ENCODE data around the gene AP1M2. TPM values are rescaled to one million over a fixed set of nuclear protein-coding genes. Genes with fewer than 3 reads are reported as not detected.

The AP1M2 gene
- total RNA-seq, 1 experiment from 2014 or later, result 10.1 TPM

DNA sequence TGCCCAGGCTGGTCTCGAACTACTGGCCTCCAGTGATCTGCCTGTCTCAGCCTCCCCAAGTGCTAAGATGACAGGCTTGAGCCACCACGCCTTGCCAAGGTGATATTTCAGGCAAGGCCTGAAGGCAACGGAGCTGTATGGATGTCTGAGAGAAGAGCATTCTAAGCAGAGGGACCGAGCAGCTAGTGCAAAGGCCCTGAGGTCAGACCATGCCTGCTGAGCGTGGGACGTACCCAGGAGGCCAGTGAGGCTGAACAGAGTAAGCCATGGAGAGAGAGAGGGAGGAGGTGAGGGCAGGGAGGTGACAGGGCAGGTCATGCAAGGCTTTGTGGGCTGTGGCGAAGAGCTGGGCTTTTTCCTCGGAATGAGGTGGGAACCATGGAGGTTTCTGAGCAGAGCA is 34.9 kb upstream of the AP1M2 start:
- Histone ChIP-seq H3K4me3 (ENCODE audit: low read depth in 2 of 2, low read length in 2 of 2) (no peak overlapping the region), H3K4me1 (ENCODE audit: control insufficient read depth, insufficient read depth, low read length) (peaks cover 8% of the 10 kb centered on the region), H3K27me3 (ENCODE audit: control insufficient read depth, insufficient read depth, low read length) (no peaks in the 10 kb centered on the region), H3K36me3 (ENCODE audit: control insufficient read depth, insufficient read depth, low read length) (no peaks in the 10 kb centered on the region), H3K27ac (ENCODE audit: low read length) (no peak overlapping the region), H3K9me3 (ENCODE audit: control insufficient read depth, insufficient read depth, low read depth, low read length) (no peaks in the 10 kb centered on the region)
- ChIA-PET CTCF (interaction anchor here (1.2 kb wide), 1 partner anchor 40 kb away, joined by 6 read pairs; no protein-coding TSS in a partner anchor), POLR2A (no interaction called here)
- TF ChIP-seq SIN3A (IDR thresholded peaks at IDR 0.05; ENCODE audit: borderline replicate concordance, insufficient read depth, low read depth, low read length) (no peak), POLR2AphosphoS5 (IDR thresholded peaks at IDR 0.05; ENCODE audit: low read depth, low read length) (no peak), TCF7L2 (IDR thresholded peaks at IDR 0.05; ENCODE audit: low read depth, low read length) (no peak)
- TF ChIP-seq, protein P1, sequence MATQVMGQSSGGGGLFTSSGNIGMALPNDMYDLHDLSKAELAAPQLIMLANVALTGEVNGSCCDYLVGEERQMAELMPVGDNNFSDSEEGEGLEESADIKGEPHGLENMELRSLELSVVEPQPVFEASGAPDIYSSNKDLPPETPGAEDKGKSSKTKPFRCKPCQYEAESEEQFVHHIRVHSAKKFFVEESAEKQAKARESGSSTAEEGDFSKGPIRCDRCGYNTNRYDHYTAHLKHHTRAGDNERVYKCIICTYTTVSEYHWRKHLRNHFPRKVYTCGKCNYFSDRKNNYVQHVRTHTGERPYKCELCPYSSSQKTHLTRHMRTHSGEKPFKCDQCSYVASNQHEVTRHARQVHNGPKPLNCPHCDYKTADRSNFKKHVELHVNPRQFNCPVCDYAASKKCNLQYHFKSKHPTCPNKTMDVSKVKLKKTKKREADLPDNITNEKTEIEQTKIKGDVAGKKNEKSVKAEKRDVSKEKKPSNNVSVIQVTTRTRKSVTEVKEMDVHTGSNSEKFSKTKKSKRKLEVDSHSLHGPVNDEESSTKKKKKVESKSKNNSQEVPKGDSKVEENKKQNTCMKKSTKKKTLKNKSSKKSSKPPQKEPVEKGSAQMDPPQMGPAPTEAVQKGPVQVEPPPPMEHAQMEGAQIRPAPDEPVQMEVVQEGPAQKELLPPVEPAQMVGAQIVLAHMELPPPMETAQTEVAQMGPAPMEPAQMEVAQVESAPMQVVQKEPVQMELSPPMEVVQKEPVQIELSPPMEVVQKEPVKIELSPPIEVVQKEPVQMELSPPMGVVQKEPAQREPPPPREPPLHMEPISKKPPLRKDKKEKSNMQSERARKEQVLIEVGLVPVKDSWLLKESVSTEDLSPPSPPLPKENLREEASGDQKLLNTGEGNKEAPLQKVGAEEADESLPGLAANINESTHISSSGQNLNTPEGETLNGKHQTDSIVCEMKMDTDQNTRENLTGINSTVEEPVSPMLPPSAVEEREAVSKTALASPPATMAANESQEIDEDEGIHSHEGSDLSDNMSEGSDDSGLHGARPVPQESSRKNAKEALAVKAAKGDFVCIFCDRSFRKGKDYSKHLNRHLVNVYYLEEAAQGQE (IDR thresholded peaks at IDR 0.05; ENCODE audit: insufficient read depth in 1 of 2, low read depth in 2 of 2, low read length in 1 of 2), result no peak
- TF ChIP-seq, protein P2, sequence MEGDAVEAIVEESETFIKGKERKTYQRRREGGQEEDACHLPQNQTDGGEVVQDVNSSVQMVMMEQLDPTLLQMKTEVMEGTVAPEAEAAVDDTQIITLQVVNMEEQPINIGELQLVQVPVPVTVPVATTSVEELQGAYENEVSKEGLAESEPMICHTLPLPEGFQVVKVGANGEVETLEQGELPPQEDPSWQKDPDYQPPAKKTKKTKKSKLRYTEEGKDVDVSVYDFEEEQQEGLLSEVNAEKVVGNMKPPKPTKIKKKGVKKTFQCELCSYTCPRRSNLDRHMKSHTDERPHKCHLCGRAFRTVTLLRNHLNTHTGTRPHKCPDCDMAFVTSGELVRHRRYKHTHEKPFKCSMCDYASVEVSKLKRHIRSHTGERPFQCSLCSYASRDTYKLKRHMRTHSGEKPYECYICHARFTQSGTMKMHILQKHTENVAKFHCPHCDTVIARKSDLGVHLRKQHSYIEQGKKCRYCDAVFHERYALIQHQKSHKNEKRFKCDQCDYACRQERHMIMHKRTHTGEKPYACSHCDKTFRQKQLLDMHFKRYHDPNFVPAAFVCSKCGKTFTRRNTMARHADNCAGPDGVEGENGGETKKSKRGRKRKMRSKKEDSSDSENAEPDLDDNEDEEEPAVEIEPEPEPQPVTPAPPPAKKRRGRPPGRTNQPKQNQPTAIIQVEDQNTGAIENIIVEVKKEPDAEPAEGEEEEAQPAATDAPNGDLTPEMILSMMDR (IDR thresholded peaks at IDR 0.05), result no peak
- intact Hi-C loops (cut with micrococcal nuclease; ENCODE audit: unreplicated experiment), result no loop called here
- DNase-seq (ENCODE audit: low read depth, low spot score), result no peak
- ATAC-seq, result no peak
- in situ Hi-C loops (cut with HindIII; ENCODE audit: low pct_unique_long_range_greater_than_20kb, low sequenced_read_pairs), result no loop called here
- no TSS peak for BruUV-seq (replicated peaks)

DNA sequence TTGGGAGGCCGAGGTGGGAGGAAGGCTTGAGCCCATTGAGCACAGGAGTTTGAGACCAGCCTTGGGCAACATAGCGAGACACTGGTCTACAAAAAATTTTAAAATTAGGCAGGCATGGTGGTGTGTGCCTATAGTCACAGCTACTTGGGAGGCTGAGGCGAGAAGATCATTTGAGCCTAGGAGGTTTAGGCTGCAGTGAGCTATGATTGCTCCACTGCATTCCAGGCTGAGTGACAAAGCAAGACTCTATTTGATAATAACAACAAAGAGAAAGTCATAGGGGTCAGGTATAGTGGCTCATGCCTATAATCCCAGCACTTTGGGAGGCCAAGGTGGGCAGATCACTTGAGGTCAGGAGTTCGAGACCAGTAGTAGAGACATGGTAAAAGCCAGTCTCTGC is 33.7 kb upstream of the AP1M2 start:
- intact Hi-C loops (cut with micrococcal nuclease; ENCODE audit: unreplicated experiment), result no loop called here
- ChIA-PET POLR2A (interaction anchor here (0.7 kb wide), 1 partner anchor 16 kb away, joined by 13 read pairs; no protein-coding TSS in a partner anchor), CTCF (no interaction called here)
- H3K9me3 ChIP-seq (ENCODE audit: control insufficient read depth, insufficient read depth, low read depth, low read length), result no peaks in the 10 kb centered on the region
- H3K27ac ChIP-seq (ENCODE audit: low read length), result no peak overlapping the region
- no peak overlapping the region for H3K4me3 ChIP-seq (ENCODE audit: low read depth in 2 of 2, low read length in 2 of 2)
- in situ Hi-C loops (cut with HindIII; ENCODE audit: low pct_unique_long_range_greater_than_20kb, low sequenced_read_pairs), result no loop called here
- no TSS peak for BruUV-seq (replicated peaks)
- TF ChIP-seq TCF7L2 (IDR thresholded peaks at IDR 0.05; ENCODE audit: low read depth, low read length), result no peak
- no peak for TF ChIP-seq POLR2AphosphoS5 (IDR thresholded peaks at IDR 0.05; ENCODE audit: low read depth, low read length)
- TF ChIP-seq, protein P2 (IDR thresholded peaks at IDR 0.05), result no peak
- TF ChIP-seq, protein P1 (IDR thresholded peaks at IDR 0.05; ENCODE audit: insufficient read depth in 1 of 2, low read depth in 2 of 2, low read length in 1 of 2), result no peak
- TF ChIP-seq SIN3A (IDR thresholded peaks at IDR 0.05; ENCODE audit: borderline replicate concordance, insufficient read depth, low read depth, low read length), result no peak
- H3K36me3 ChIP-seq (ENCODE audit: control insufficient read depth, insufficient read depth, low read length), result no peaks in the 10 kb centered on the region
- H3K4me1 ChIP-seq (ENCODE audit: control insufficient read depth, insufficient read depth, low read length), result peaks cover 6% of the 10 kb centered on the region
- ATAC-seq, result no peak
- no peaks in the 10 kb centered on the region for H3K27me3 ChIP-seq (ENCODE audit: control insufficient read depth, insufficient read depth, low read length)
- no peak for DNase-seq (ENCODE audit: low read depth, low spot score)
